Breast epithelium (tissue), 3 donors: ENCODE data around the gene ZAP70.

ENCODE experiments used
- POLR2A ChIP-seq: fragments of 450-650 bp; IDR thresholded peaks from one replicate; pipeline ENCODE4 v1.6.1; 2016; ENCODE audit warnings: antibody characterized with exemption, mild to moderate bottlenecking, moderate library complexity
- POLR2AphosphoS5 ChIP-seq, 3 donors: sonication (generic); formaldehyde crosslinking; IDR thresholded peaks; one replicate each; pipeline ENCODE4 v1.6.1; 2017; ENCODE audit warnings: antibody characterized with exemption in 3 of 3
- TF ChIP-seq, protein P1 (sequence below), 3 donors: fragments of 450-650 bp; IDR thresholded peaks; one replicate each; pipeline ENCODE4 v1.5.1; 2016 to 2017; ENCODE audit warnings: antibody characterized with exemption in 3 of 3, mild to moderate bottlenecking in 3 of 3, moderate library complexity in 3 of 3

DNA sequence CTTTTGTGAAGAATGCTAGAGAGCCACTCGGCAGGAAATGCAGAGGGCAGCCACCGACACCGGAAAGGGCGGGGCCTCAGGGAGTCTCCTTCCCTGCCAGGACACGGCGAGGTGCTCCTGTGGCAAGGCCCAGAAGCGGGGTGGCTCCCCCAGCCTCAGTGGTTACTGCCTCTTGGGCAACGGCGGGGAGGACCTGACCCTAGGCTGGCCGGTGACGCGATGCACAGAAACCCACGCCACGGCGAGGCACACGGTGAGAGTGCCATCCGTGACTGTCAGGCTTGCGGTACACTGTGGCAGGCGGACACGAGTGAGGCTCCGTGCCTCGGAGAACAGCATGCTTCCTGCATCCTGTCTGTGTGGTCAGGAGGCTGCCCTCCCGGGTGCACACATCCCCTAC lies 47.8 kb downstream of the ZAP70 start:
- TF ChIP-seq, protein P1, sequence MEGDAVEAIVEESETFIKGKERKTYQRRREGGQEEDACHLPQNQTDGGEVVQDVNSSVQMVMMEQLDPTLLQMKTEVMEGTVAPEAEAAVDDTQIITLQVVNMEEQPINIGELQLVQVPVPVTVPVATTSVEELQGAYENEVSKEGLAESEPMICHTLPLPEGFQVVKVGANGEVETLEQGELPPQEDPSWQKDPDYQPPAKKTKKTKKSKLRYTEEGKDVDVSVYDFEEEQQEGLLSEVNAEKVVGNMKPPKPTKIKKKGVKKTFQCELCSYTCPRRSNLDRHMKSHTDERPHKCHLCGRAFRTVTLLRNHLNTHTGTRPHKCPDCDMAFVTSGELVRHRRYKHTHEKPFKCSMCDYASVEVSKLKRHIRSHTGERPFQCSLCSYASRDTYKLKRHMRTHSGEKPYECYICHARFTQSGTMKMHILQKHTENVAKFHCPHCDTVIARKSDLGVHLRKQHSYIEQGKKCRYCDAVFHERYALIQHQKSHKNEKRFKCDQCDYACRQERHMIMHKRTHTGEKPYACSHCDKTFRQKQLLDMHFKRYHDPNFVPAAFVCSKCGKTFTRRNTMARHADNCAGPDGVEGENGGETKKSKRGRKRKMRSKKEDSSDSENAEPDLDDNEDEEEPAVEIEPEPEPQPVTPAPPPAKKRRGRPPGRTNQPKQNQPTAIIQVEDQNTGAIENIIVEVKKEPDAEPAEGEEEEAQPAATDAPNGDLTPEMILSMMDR (IDR thresholded peaks at IDR 0.05) = no peak
- TF ChIP-seq POLR2A = no peak
- no peak for TF ChIP-seq POLR2AphosphoS5 (IDR thresholded peaks at IDR 0.05)
